GM19324 (cell line): ENCODE data around the gene TMEM266.
A peak's percentile ranks its signal among the peaks of the same experiment; 100 is the strongest.

ENCODE experiments used
- ATAC-seq: cut with Tn5 transposase; IDR thresholded peaks from one replicate; pipeline ENCODE4 v1.9.1; 2021; ENCODE audit warnings: mild to moderate bottlenecking, moderate library complexity; ENCODE audit not compliant: unreplicated experiment, low FRiP score

Gene TMEM266

GRCh38 chr15:76118767-76119166 lies 59.0 kb downstream of the TMEM266 start:
- no peak for ATAC-seq

- ATAC-seq, result no peak
Measured at GRCh38 chr15:76123031-76123430, 63.2 kb downstream of the TMEM266 start.

- no peak for ATAC-seq
Measured at GRCh38 chr15:76127169-76127568, 67.4 kb downstream of the TMEM266 start.

- no peak for ATAC-seq
Measured at GRCh38 chr15:76127880-76128279, 68.1 kb downstream of the TMEM266 start.

GRCh38 chr15:76134537-76134936 lies 74.8 kb downstream of the TMEM266 start:
- no peak for ATAC-seq

- ATAC-seq, result no peak
Measured at GRCh38 chr15:76135516-76135915, 75.7 kb downstream of the TMEM266 start.

GRCh38 chr15:76138436-76138835 lies 78.7 kb downstream of the TMEM266 start:
- ATAC-seq, result no peak

GRCh38 chr15:76139368-76140073 lies 79.7 kb downstream of the TMEM266 start:
- ATAC-seq, result no peak

GRCh38 chr15:76140074-76140464 lies 80.3 kb downstream of the TMEM266 start:
- ATAC-seq, result no peak

- ATAC-seq, result no peak
Measured at GRCh38 chr15:76146812-76147211, 87.0 kb downstream of the TMEM266 start.

GRCh38 chr15:76147906-76148570 lies 88.3 kb downstream of the TMEM266 start:
- ATAC-seq, result no peak

GRCh38 chr15:76149291-76149915 lies 89.6 kb downstream of the TMEM266 start:
- ATAC-seq, result no peak

- peak; percentile 27 for ATAC-seq
Measured at GRCh38 chr15:76150513-76150912, 90.7 kb downstream of the TMEM266 start.

- peak; percentile 73 for ATAC-seq
Measured at GRCh38 chr15:76150971-76151598, 91.3 kb downstream of the TMEM266 start.

- ATAC-seq, result no peak
Measured at GRCh38 chr15:76151599-76151974, 91.8 kb downstream of the TMEM266 start.

GRCh38 chr15:76152197-76152596 lies 92.4 kb downstream of the TMEM266 start:
- ATAC-seq, result no peak

- no peak for ATAC-seq
Measured at GRCh38 chr15:76153241-76154197, 93.7 kb downstream of the TMEM266 start.

- ATAC-seq, result no peak
Measured at GRCh38 chr15:76155731-76156130, 95.9 kb downstream of the TMEM266 start.

GRCh38 chr15:76158226-76158625 lies 98.4 kb downstream of the TMEM266 start:
- no peak for ATAC-seq

GRCh38 chr15:76158815-76159214 lies 99.0 kb downstream of the TMEM266 start:
- ATAC-seq, result no peak
